ENCODE measurements around the gene PTDSS2.

Gene PTDSS2

DNA sequence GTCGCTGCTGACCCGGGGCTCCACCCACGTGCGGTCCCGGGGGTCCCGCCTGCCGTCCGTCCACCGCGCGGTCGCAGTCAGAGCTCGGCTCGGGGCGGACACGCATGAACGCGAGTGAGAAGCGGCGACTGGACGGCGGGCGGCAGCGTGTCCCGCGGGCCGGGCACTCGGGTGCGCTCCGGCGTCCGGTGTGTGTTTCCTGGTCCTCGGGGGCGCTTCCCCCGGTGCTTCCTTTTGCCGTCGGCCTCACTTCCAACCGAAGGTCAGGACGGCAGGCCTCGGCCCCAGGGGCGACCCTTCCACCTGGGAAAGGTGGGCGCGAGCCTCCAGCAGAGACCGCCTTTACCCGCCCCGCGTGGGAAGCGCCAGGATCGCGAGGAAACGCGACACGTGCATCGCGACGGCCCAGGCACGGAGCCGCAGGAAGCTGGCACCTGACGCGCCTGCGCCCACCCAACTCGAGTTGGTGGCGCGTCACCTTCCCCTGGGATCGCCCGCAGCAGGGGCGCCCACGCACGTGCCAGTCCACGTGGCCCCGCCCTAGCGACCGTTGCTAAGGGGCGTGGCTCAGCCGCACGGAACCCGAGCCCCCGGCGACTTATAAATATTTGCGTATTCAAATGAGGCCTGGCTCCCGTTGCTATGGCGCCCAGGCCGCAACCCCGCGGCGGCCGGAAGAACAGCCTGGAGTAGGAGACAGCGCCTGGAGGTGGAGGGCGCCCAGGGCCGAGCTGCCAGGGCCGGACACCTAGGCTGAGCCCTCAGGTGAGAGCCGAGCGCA lies 87.0 kb downstream of the PTDSS2 start, which contains the start of gene LRRC56:
TSS of gene LRRC56 (plus strand) at position 687 of the 781 bp plus-strand sequence. CDS start 3,158 bp downstream, outside the sequence.
- H3K4me3 ChIP-seq (ENCODE audit: low read length), result peak within 1 kb of the TSS; percentile 83
- H3K4me1 ChIP-seq (ENCODE audit: control insufficient read depth, low read length), result peaks cover 34% of the 10 kb centered on the region
- H3K27me3 ChIP-seq (ENCODE audit: control insufficient read depth, low read length), result no peaks in the 10 kb centered on the region
- no peaks in the 10 kb centered on the region for H3K9me3 ChIP-seq (ENCODE audit: control insufficient read depth, insufficient read depth, low read length)
- H3F3A ChIP-seq (ENCODE audit: control insufficient read depth, insufficient read depth), result peaks cover 10% of the 10 kb centered on the region
- H4K20me1 ChIP-seq (ENCODE audit: control insufficient read depth, insufficient read depth, low read depth, low read length), result no peaks in the 10 kb centered on the region
- peak within 1 kb of the TSS; percentile 97 for H3K27ac ChIP-seq (ENCODE audit: low read depth, low read length)
- H3K4me2 ChIP-seq (ENCODE audit: low read length), result peak within 1 kb of the TSS; percentile 71
- H3K36me3 ChIP-seq (ENCODE audit: control insufficient read depth, low read length), result peaks cover 22% of the 10 kb centered on the region
- TF ChIP-seq CTCF (IDR thresholded peaks at IDR 0.05; ENCODE audit: low read depth, low read length, poor library complexity, severe bottlenecking) (no peak), EZH2phosphoT487 (IDR thresholded peaks at IDR 0.05; ENCODE audit: borderline replicate concordance, low read length) (no peak)
- H3K9me2 ChIP-seq (replicated peaks; ENCODE audit: control insufficient read depth, low read length), result no peaks in the 10 kb centered on the region
- peaks cover 20% of the 10 kb centered on the region for H3K79me2 ChIP-seq (ENCODE audit: control insufficient read depth, low read length)

- Histone ChIP-seq H3F3A (ENCODE audit: control insufficient read depth, insufficient read depth) (peaks cover 10% of the 10 kb centered on the region), H3K36me3 (ENCODE audit: control insufficient read depth, low read length) (peaks cover 14% of the 10 kb centered on the region), H3K79me2 (ENCODE audit: control insufficient read depth, low read length) (peaks cover 20% of the 10 kb centered on the region), H3K9me3 (ENCODE audit: control insufficient read depth, insufficient read depth, low read length) (no peaks in the 10 kb centered on the region), H3K4me1 (ENCODE audit: control insufficient read depth, low read length) (peaks cover 42% of the 10 kb centered on the region), H3K27me3 (ENCODE audit: control insufficient read depth, low read length) (no peaks in the 10 kb centered on the region), H3K27ac (ENCODE audit: low read depth, low read length) (peak overlapping the region; percentile 97; the same call in 1 of the 2 replicates), H3K9me2 (replicated peaks; ENCODE audit: control insufficient read depth, low read length) (no peaks in the 10 kb centered on the region), H4K20me1 (ENCODE audit: control insufficient read depth, insufficient read depth, low read depth, low read length) (no peaks in the 10 kb centered on the region), H3K4me3 (ENCODE audit: low read length) (peak overlapping the region; percentile 83), H3K4me2 (ENCODE audit: low read length) (peak overlapping the region; percentile 71)
- TF ChIP-seq EZH2phosphoT487 (IDR thresholded peaks at IDR 0.05; ENCODE audit: borderline replicate concordance, low read length), result no peak
- TF ChIP-seq CTCF (IDR thresholded peaks at IDR 0.05; ENCODE audit: low read depth, low read length, poor library complexity, severe bottlenecking), result no peak
These were observed 87.7 kb downstream of the PTDSS2 start for GRCh38 chr11:537622-538430.

DNA sequence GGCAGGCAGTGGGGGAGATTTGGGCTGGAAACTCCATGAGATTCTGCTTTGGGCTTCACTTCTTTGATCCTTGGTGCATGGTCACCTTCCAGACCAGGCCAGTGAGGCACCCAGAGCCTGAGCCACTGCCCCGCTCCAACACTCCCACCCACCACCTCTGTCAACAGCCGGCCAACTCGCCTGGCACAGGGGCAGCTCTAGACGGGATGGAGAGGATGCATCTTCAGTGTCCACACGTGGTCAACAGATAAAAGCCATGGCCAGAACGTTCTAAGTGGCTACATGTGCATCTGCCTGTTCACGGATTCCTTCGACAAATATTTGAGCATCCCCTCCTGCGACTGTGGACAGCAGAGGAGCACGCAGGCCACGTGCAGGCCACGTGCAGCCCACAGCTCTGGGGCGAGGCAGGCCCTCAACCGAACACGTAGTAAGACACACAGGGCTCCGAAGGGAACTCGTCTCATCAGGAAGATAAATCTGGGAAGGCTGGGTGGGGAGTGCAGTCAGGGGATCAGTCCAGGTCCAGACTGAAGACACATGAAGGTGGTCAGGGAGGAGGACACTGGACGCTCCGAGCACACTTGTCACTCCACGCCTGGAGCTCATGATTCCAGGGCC lies 88.5 kb downstream of the PTDSS2 start:
- H3K36me3 ChIP-seq (ENCODE audit: control insufficient read depth, low read length), result peaks cover 7% of the 10 kb centered on the region
- no peaks in the 10 kb centered on the region for H3K27me3 ChIP-seq (ENCODE audit: control insufficient read depth, low read length)
- H3K9me3 ChIP-seq (ENCODE audit: control insufficient read depth, insufficient read depth, low read length), result no peaks in the 10 kb centered on the region
- H3K4me3 ChIP-seq (ENCODE audit: low read length), result peak overlapping the region; percentile 83; the same call in 1 of the 2 replicates
- H3F3A ChIP-seq (ENCODE audit: control insufficient read depth, insufficient read depth), result peaks cover 10% of the 10 kb centered on the region
- H3K4me2 ChIP-seq (ENCODE audit: low read length), result peak overlapping the region; percentile 71
- H3K9me2 ChIP-seq (replicated peaks; ENCODE audit: control insufficient read depth, low read length), result no peaks in the 10 kb centered on the region
- no peak overlapping the region for H3K27ac ChIP-seq (ENCODE audit: low read depth, low read length)
- no peak for TF ChIP-seq EZH2phosphoT487 (IDR thresholded peaks at IDR 0.05; ENCODE audit: borderline replicate concordance, low read length)
- no peak for TF ChIP-seq CTCF (IDR thresholded peaks at IDR 0.05; ENCODE audit: low read depth, low read length, poor library complexity, severe bottlenecking)
- H3K4me1 ChIP-seq (ENCODE audit: control insufficient read depth, low read length), result peaks cover 42% of the 10 kb centered on the region
- no peaks in the 10 kb centered on the region for H4K20me1 ChIP-seq (ENCODE audit: control insufficient read depth, insufficient read depth, low read depth, low read length)
- peaks cover 18% of the 10 kb centered on the region for H3K79me2 ChIP-seq (ENCODE audit: control insufficient read depth, low read length)

All from DOHH2 (cell line).